Vagina (tissue), 2 donors: ENCODE results near the gene SLX4IP.

Experiments
- CTCF ChIP-seq, 3 experiments: fragments of 450-650 bp in 2 of 3; fragments of 200-600 bp in 1 of 3; sonication (generic) in 1 of 3; IDR thresholded peaks; one replicate each; pipeline ENCODE4 v1.5.1; 2017 to 2019; ENCODE audit warnings: antibody characterized with exemption in 3 of 3, mild to moderate bottlenecking in 2 of 3, moderate library complexity in 2 of 3
- POLR2A ChIP-seq, 2 donors: fragments of 450-650 bp; IDR thresholded peaks; one replicate each; pipeline ENCODE4 v1.6.1; 2017; ENCODE audit warnings: antibody characterized with exemption in 2 of 2, mild to moderate bottlenecking in 2 of 2, moderate library complexity in 2 of 2

- TF ChIP-seq CTCF (IDR thresholded peaks at IDR 0.05) = no peak
- no peak for TF ChIP-seq POLR2A (IDR thresholded peaks at IDR 0.05)
Observed at GRCh38 chr20:10466855-10467254, 31.8 kb downstream of the SLX4IP start.
